GM23338 (cell line): Measurements from ENCODE around the gene NTRK3. TPM values are rescaled to one million over a fixed set of nuclear protein-coding genes. Genes with fewer than 3 reads are reported as not detected.

ENCODE experiments used
- ATAC-seq: fragments of 200-7000 bp; cut with Tn5 transposase; 3 replicates; pipeline ENCODE4 v1.9.1; 2020
- DNase-seq: peaks from one replicate; pipeline ENCODE4 v3.0.0-alpha.2; 2015; ENCODE audit warnings: low spot score
- H2AFZ ChIP-seq: fragments of 200-600 bp; sonication (generic); 2 replicates; pipeline ENCODE4 v1.8.0; 2016; ENCODE audit warnings: antibody characterized with exemption, mild to moderate bottlenecking, moderate library complexity
- H3F3A ChIP-seq: fragments of 200-600 bp; sonication (generic); replicated peaks from 2 replicates; pipeline ENCODE4 v1.8.0; 2017; ENCODE audit warnings: antibody characterized with exemption, mixed run types, low read depth
- H3K27ac ChIP-seq: fragments of 200-600 bp; sonication (generic); 2 replicates; pipeline ENCODE4 v1.6.1; 2016; ENCODE audit warnings: low read depth
- H3K27me3 ChIP-seq: fragments of 200-600 bp; sonication (generic); 2 replicates; pipeline ENCODE4 v1.8.0; 2016; ENCODE audit warnings: mild to moderate bottlenecking, mixed run types, moderate library complexity; ENCODE audit not compliant: insufficient read depth
- H3K36me3 ChIP-seq: fragments of 200-600 bp; sonication (generic); 2 replicates; pipeline ENCODE4 v1.8.0; 2016; ENCODE audit warnings: mild to moderate bottlenecking; ENCODE audit not compliant: insufficient read depth
- H3K4me1 ChIP-seq: fragments of 200-600 bp; sonication (generic); 2 replicates; pipeline ENCODE4 v1.8.0; 2016; ENCODE audit warnings: mild to moderate bottlenecking, moderate library complexity; ENCODE audit not compliant: insufficient read depth
- H3K4me2 ChIP-seq: fragments of 200-600 bp; sonication (generic); 2 replicates; pipeline ENCODE4 v1.7.1; 2017; ENCODE audit warnings: mixed run types
- H3K4me3 ChIP-seq: fragments of 200-600 bp; sonication (generic); 2 replicates; pipeline ENCODE4 v1.6.1; 2016; ENCODE audit warnings: mixed run types
- H3K79me2 ChIP-seq: fragments of 200-600 bp; sonication (generic); replicated peaks from 2 replicates; pipeline ENCODE4 v1.8.0; 2017; ENCODE audit warnings: mild to moderate bottlenecking; ENCODE audit not compliant: insufficient read depth
- H3K9me2 ChIP-seq: fragments of 200-600 bp; sonication (generic); 2 replicates; pipeline ENCODE4 v1.8.0; 2017; ENCODE audit not compliant: insufficient read depth
- H4K20me1 ChIP-seq: fragments of 200-600 bp; sonication (generic); replicated peaks from 2 replicates; pipeline ENCODE4 v1.8.0; 2017; ENCODE audit warnings: mild to moderate bottlenecking; ENCODE audit not compliant: insufficient read depth
- H3K27ac Mint-ChIP-seq: 2 replicates; pipeline ENCODE4 v1.8.0; 2020; ENCODE audit warnings: inconsistent platforms, mild to moderate bottlenecking, moderate library complexity, mixed read lengths
- H3K27me3 Mint-ChIP-seq: 3 replicates; pipeline ENCODE4 v1.8.0; 2022; ENCODE audit warnings: low read depth, mild to moderate bottlenecking, moderate library complexity, mixed read lengths, inconsistent platforms; ENCODE audit not compliant: insufficient read depth, poor library complexity
- H3K36me3 Mint-ChIP-seq: 3 replicates; pipeline ENCODE4 v1.8.0; 2021; ENCODE audit warnings: low read depth, mild to moderate bottlenecking, inconsistent platforms, moderate library complexity, mixed read lengths
- H3K4me1 Mint-ChIP-seq: 3 replicates; pipeline ENCODE4 v1.8.0; 2020; ENCODE audit warnings: mild to moderate bottlenecking, inconsistent platforms, mixed read lengths
- H3K4me3 Mint-ChIP-seq: 3 replicates; pipeline ENCODE4 v1.8.0; 2021; ENCODE audit warnings: moderate library complexity, mild to moderate bottlenecking, inconsistent platforms, mixed read lengths
- H3K9me3 Mint-ChIP-seq: 3 replicates; pipeline ENCODE4 v1.8.0; 2020; ENCODE audit warnings: moderate library complexity, mild to moderate bottlenecking, inconsistent platforms, mixed read lengths
- CREB1 ChIP-seq: fragments of 250-450 bp; sonication (Bioruptor Pico); IDR thresholded peaks from 2 replicates; pipeline ENCODE4 v1.5.0; 2020; ENCODE audit warnings: low read depth, mild to moderate bottlenecking, moderate library complexity
- CTCF ChIP-seq, 2 experiments: fragments of 200-600 bp in 1 of 2; sonication (generic) in 1 of 2; conservative IDR thresholded peaks; 2 replicates each; pipeline versions ENCODE4 v1.5.1 to v1.6.1; 2016 to 2017; ENCODE audit warnings: antibody characterized with exemption in 2 of 2, low read depth in 2 of 2, mild to moderate bottlenecking in 2 of 2, moderate library complexity in 1 of 2
- ETS1 ChIP-seq: IDR thresholded peaks from 2 replicates; pipeline ENCODE4 v1.6.1; 2016; ENCODE audit warnings: antibody characterized with exemption
- EZH2 ChIP-seq: fragments of 200-600 bp; sonication (generic); IDR thresholded peaks from one replicate; pipeline ENCODE4 v1.8.0; 2017; ENCODE audit warnings: antibody characterized with exemption, mild to moderate bottlenecking, low read depth; ENCODE audit not compliant: unreplicated experiment
- EZH2phosphoT487 ChIP-seq: fragments of 200-600 bp; sonication (generic); IDR thresholded peaks from one replicate; pipeline ENCODE4 v1.8.1; 2018; ENCODE audit warnings: antibody characterized with exemption; ENCODE audit not compliant: unreplicated experiment
- JUNB ChIP-seq: IDR thresholded peaks from one replicate; pipeline ENCODE4 v1.6.1; 2016; ENCODE audit warnings: antibody characterized with exemption; ENCODE audit not compliant: unreplicated experiment
- NANOG ChIP-seq: IDR thresholded peaks from 2 replicates; pipeline ENCODE4 v1.6.1; 2016; ENCODE audit warnings: antibody characterized with exemption, borderline replicate concordance
- POLR2AphosphoS5 ChIP-seq: IDR thresholded peaks from 2 replicates; pipeline ENCODE4 v1.6.1; 2016; ENCODE audit warnings: antibody characterized with exemption, low read depth
- REST ChIP-seq: IDR thresholded peaks from one replicate; pipeline ENCODE4 v1.6.1; 2018; ENCODE audit warnings: antibody characterized with exemption; ENCODE audit not compliant: unreplicated experiment
- STAT1 ChIP-seq: IDR thresholded peaks from one replicate; pipeline ENCODE4 v1.6.1; 2016; ENCODE audit warnings: antibody characterized with exemption; ENCODE audit not compliant: unreplicated experiment
- ZNF114 ChIP-seq: fragments of 250-450 bp; sonication (Bioruptor Pico); IDR thresholded peaks from 2 replicates; pipeline ENCODE4 v1.5.0; 2020; ENCODE audit warnings: mild to moderate bottlenecking, moderate library complexity
- ZNF331 ChIP-seq: fragments of 250-450 bp; sonication (Bioruptor Pico); IDR thresholded peaks from 2 replicates; pipeline ENCODE4 v1.5.0; 2020; ENCODE audit warnings: low read depth, mild to moderate bottlenecking, moderate library complexity
- ZNF462 ChIP-seq: fragments of 250-450 bp; sonication (Bioruptor Pico); IDR thresholded peaks from 2 replicates; pipeline ENCODE4 v1.5.0; 2020; ENCODE audit warnings: mild to moderate bottlenecking, moderate library complexity
- polyA plus RNA-seq: library from polyadenylated mRNA; unstranded; fragments of >200 nt; fragmentation: Nextera tagmentation; extraction: Ambion mirVana; gene quantifications from 2 replicates; pipeline ENCODE4 v1.2.1, GENCODE V29; 2016
- total RNA-seq: library from RNA; depleted of rRNA; stranded (reverse); fragments of >200 nt; shearing (Covaris generic); gene quantifications from 2 replicates; pipeline ENCODE4 v1.2.3, GENCODE V29; 2014

The NTRK3 gene
- total and polyA plus RNA-seq, 2 experiments from 2014 or later: 3.1 to 5.3 TPM

- H4K20me1 ChIP-seq: no peaks in the 10 kb centered on the region
- H3K27me3 Mint-ChIP-seq: no peaks in the 10 kb centered on the region
- no peak for TF ChIP-seq ZNF462 (CRISPR knock-in tag)
- no peak for TF ChIP-seq ZNF114 (CRISPR knock-in tag)
- TF ChIP-seq ZNF331 (CRISPR knock-in tag): no peak
- TF ChIP-seq POLR2AphosphoS5: no peak
- TF ChIP-seq CREB1 (CRISPR knock-in tag): no peak
- no peak for TF ChIP-seq JUNB
- TF ChIP-seq CTCF (conservative IDR thresholded peaks at IDR 0.05; ENCODE audit: low read depth in 2 of 2): no peak
- no peak for TF ChIP-seq EZH2
- no peak for TF ChIP-seq EZH2phosphoT487
- TF ChIP-seq ETS1: no peak
- no peak for TF ChIP-seq NANOG
- no peak for TF ChIP-seq REST
- no peak for TF ChIP-seq STAT1
- no peaks in the 10 kb centered on the region for H3K27me3 ChIP-seq
- no peaks in the 10 kb centered on the region for H3K36me3 ChIP-seq
- no peak for ATAC-seq
- no peak overlapping the region for H2AFZ ChIP-seq
- no peak overlapping the region for H3K4me3 ChIP-seq
- no peak overlapping the region for H3K27ac Mint-ChIP-seq
- H3F3A ChIP-seq: no peaks in the 10 kb centered on the region
- no peaks in the 10 kb centered on the region for H3K36me3 Mint-ChIP-seq
- no peaks in the 10 kb centered on the region for H3K4me1 ChIP-seq
- peaks cover 6% of the 10 kb centered on the region; the same call in 1 of the 2 replicates for H3K9me2 ChIP-seq
- no peak overlapping the region for H3K4me2 ChIP-seq
- H3K4me1 Mint-ChIP-seq: peaks cover 3% of the 10 kb centered on the region; the same call in 2 of the 3 replicates
- H3K79me2 ChIP-seq: no peaks in the 10 kb centered on the region
- H3K27ac ChIP-seq: no peak overlapping the region
- no peak for DNase-seq
- H3K9me3 Mint-ChIP-seq: no peaks in the 10 kb centered on the region
- H3K4me3 Mint-ChIP-seq: no peak overlapping the region
Measured at GRCh38 chr15:87860743-87861142, 395.8 kb downstream of the NTRK3 start.
